DOHH2 (cell line): ENCODE data around the gene FAS.

ENCODE experiments used
- CTCF ChIP-seq: fragments of 200-600 bp; sonication (generic); IDR thresholded peaks from one replicate; pipeline ENCODE4 v1.5.1; 2014; ENCODE audit warnings: antibody characterized with exemption, mild to moderate bottlenecking, low read depth, low read length; ENCODE audit not compliant: poor library complexity, severe bottlenecking
- EZH2phosphoT487 ChIP-seq: fragments of 200-600 bp; sonication (generic); IDR thresholded peaks from 2 replicates; pipeline ENCODE4 v1.6.1; 2017; ENCODE audit warnings: borderline replicate concordance, mild to moderate bottlenecking, antibody characterized with exemption, low read length, moderate library complexity, mixed read lengths

GRCh38 chr10:88968391-88968790 lies 22.2 kb upstream of the FAS start:
- TF ChIP-seq CTCF (no peak), EZH2phosphoT487 (no peak)
